ENCODE data around the gene TTC7B.

TTC7B gene

DNA sequence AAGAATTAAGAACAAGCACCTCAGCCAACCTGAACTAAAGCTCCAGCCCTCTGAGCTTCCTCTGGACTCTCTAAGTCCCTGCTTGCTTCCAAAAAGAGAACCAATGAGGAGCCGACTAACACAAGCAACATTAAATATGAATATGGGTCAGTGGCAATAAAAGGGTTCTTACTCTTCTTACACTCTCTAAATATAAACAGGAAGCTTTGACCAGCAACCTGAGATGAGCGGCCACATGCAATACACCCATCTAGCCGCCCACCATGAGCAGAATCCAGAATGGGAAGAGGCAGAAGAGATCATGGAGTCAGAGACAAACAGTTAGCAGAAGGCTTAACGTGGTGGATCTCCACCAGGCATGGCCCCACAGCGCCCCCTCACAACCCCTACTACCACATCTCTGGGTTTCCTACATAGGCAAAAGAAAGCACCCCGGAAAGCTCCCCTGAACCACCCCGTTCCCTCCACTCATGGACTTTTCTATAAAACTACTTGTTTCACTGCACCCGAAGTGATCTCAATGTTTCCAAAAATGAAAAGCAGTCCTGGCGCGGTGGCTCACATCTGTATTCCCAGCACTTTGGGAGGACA, 59.4 kb downstream of the TTC7B start:
- Mint-ChIP-seq H3K9me3 (no peaks in the 10 kb centered on the region), H3K4me1 (peaks cover 10% of the 10 kb centered on the region), H3K4me3 (no peak overlapping the region), H3K27me3 (no peaks in the 10 kb centered on the region), H3K36me3 (ENCODE audit: insufficient read depth) (peaks cover 5% of the 10 kb centered on the region), H3K27ac (ENCODE audit: low read depth) (no peak overlapping the region)
- DNase-seq (ENCODE audit: low spot score in 2 of 2) (no peak), ATAC-seq (replicated peaks; ENCODE audit: extremely low read depth, poor library complexity, severe bottlenecking) (no peak)

DNA sequence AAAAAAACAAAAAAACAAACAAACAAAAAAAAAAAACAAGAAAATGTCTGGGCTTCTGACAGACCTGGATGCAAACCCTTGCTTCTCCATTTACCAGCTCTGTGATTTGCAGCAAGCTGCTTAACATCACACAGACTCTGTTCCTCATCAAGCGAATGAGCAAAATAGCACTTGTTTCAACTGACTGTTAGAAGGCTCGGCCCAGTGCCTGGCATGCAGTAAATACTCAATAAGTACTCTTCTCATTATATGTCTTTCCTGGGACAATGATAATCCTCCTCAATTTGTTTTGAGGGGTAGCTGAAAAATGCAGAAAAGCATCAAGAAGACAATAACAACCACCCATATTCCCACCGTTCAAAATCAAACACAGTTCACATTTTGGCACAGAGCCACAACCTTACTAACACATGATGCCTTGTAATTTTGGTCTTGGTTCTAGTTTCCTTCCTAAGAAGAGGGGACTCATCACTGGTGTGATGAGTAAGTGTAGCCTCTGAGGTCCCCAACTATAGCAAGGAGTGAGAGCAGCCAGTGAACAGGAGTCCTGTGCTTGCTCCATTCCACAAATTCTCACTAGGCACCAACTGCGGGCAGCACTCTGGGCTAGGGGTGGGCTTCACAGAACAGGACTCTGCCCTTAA, 60.4 kb downstream of the TTC7B start:
- ATAC-seq (replicated peaks; ENCODE audit: extremely low read depth, poor library complexity, severe bottlenecking) (no peak), DNase-seq (ENCODE audit: low spot score in 2 of 2) (no peak)
- H3K36me3 Mint-ChIP-seq (ENCODE audit: insufficient read depth) = peaks cover 5% of the 10 kb centered on the region
- H3K4me3 Mint-ChIP-seq = no peak overlapping the region
- H3K4me1 Mint-ChIP-seq = peaks cover 10% of the 10 kb centered on the region
- H3K27ac Mint-ChIP-seq (ENCODE audit: low read depth) = no peak overlapping the region
- no peaks in the 10 kb centered on the region for H3K9me3 Mint-ChIP-seq
- no peaks in the 10 kb centered on the region for H3K27me3 Mint-ChIP-seq

DNA sequence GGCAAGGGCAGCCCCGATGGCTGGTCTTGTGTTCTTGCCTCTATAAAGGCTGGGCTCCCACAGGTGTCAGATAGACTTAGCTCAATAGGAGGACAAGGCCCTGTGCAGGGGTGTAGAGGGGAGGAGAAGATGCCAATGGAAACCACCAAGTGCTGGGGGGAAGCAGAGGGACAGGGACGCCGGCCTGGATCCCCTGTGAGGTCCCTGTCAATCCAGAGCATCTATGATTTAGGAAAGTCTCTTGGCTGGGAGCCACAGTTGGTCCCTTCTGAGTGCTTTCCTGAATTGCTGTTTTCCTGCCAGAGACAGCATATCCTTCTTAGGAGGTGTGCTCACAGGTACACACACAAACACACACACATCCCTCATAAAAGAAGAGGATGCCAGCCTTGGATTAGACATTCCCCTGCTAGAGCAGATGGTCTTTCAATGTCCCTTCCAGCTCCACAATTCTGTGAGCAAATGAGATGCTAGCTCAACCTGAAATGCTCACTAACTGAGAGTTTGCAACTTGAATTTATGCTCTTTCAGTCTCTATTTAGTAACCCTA, 62.7 kb downstream of the TTC7B start:
- H3K27ac Mint-ChIP-seq (ENCODE audit: low read depth) = no peak overlapping the region
- no peak overlapping the region for H3K4me3 Mint-ChIP-seq
- peaks cover 3% of the 10 kb centered on the region for H3K36me3 Mint-ChIP-seq (ENCODE audit: insufficient read depth)
- DNase-seq (ENCODE audit: low spot score in 2 of 2) (no peak), ATAC-seq (replicated peaks; ENCODE audit: extremely low read depth, poor library complexity, severe bottlenecking) (no peak)
- peaks cover 10% of the 10 kb centered on the region for H3K4me1 Mint-ChIP-seq
- peaks cover 10% of the 10 kb centered on the region for H3K9me3 Mint-ChIP-seq
- peaks cover 15% of the 10 kb centered on the region for H3K27me3 Mint-ChIP-seq

DNA sequence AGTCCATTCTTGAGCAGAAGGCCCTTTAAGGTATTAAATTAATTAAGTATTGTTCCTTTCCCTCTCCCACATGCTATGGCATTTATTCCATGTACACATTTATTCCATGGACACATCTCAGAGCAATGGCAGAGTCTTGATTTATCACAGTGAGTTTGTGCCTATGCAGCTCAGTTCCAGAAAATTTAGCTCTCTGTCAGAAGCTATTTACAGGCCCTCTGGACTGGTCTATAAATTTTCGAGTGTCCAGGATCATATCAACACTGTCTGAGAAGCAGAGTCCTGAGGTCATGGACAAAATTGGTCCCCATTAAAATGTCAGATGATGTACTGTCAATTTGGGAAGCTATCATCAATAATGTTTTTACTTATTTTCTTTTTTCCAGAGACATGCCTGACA, 65.5 kb downstream of the TTC7B start:
- DNase-seq (ENCODE audit: low spot score in 2 of 2) (no peak), ATAC-seq (replicated peaks; ENCODE audit: extremely low read depth, poor library complexity, severe bottlenecking) (no peak)
- no peaks in the 10 kb centered on the region for H3K4me1 Mint-ChIP-seq
- H3K36me3 Mint-ChIP-seq (ENCODE audit: insufficient read depth) = no peaks in the 10 kb centered on the region
- peaks cover 21% of the 10 kb centered on the region for H3K27me3 Mint-ChIP-seq
- no peak overlapping the region for H3K27ac Mint-ChIP-seq (ENCODE audit: low read depth)
- H3K4me3 Mint-ChIP-seq = no peak overlapping the region
- peaks cover 11% of the 10 kb centered on the region for H3K9me3 Mint-ChIP-seq

DNA sequence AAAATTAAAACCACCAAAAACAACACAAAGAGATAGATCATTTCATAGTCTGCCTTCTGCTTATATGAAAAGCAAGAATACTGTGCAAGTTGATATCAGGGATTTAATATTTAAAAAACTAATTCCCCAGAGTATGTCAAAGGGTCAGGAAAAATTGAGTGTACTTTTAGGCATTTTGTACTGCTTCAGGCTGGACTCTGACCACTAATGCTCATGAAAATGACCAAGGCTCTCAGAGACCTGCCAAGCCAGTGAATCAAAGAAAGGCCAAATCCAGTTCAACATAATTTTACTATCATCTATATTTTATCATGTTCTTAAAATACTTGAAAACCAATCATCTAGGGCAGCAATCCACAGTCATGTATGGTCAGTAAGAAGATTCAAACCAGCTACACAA, 66.0 kb downstream of the TTC7B start:
- peaks cover 11% of the 10 kb centered on the region for H3K9me3 Mint-ChIP-seq
- ATAC-seq (replicated peaks; ENCODE audit: extremely low read depth, poor library complexity, severe bottlenecking) (no peak), DNase-seq (ENCODE audit: low spot score in 2 of 2) (no peak)
- H3K27me3 Mint-ChIP-seq = peaks cover 21% of the 10 kb centered on the region
- H3K36me3 Mint-ChIP-seq (ENCODE audit: insufficient read depth) = no peaks in the 10 kb centered on the region
- H3K4me1 Mint-ChIP-seq = no peaks in the 10 kb centered on the region
- H3K4me3 Mint-ChIP-seq = no peak overlapping the region
- H3K27ac Mint-ChIP-seq (ENCODE audit: low read depth) = no peak overlapping the region

DNA sequence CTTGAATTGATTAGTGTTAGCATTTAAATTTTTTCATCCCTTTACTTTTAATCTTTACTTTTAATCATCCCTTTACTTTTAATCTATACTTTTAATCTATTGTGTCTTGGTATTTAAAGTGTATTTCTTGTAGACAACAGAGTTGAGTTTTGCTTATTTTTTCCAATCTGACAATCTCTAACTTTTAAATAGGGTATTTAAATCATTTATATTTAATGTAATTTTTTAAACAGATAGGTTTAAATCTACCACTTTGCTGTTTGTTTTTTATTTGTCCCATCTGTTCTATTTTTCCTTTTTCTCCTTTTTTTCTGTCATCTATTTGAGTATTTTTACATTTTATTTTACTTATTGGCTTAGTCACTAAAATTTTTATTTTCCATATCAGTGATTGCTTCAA, 68.3 kb downstream of the TTC7B start:
- no peak for ATAC-seq (replicated peaks; ENCODE audit: extremely low read depth, poor library complexity, severe bottlenecking)
- H3K27me3 Mint-ChIP-seq = peaks cover 21% of the 10 kb centered on the region
- no peak overlapping the region for H3K4me3 Mint-ChIP-seq
- DNase-seq (ENCODE audit: low spot score in 2 of 2) = no peak
- no peaks in the 10 kb centered on the region for H3K36me3 Mint-ChIP-seq (ENCODE audit: insufficient read depth)
- no peaks in the 10 kb centered on the region for H3K4me1 Mint-ChIP-seq
- H3K9me3 Mint-ChIP-seq = peaks cover 11% of the 10 kb centered on the region
- no peak overlapping the region for H3K27ac Mint-ChIP-seq (ENCODE audit: low read depth)

DNA sequence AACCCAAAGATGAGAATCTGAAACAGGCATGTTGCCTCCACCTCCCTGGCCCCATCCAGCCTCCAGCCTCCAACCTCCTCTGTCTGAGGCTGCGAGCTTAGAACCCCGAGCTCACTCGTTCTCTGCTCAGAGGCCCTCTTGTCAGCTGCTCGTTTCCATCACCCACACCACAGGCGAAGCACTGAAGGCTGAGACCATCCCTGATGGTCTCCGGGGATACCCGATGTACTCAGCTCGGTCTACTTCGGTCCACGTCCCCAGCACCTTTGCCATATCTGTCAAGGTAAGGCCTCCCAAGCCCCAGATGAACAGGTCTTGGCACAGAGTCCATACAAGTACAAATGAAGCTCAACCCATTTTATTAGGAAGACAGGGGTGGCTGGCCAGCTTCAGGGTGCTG, 72.4 kb downstream of the TTC7B start:
- H3K9me3 Mint-ChIP-seq = peaks cover 4% of the 10 kb centered on the region
- H3K27ac Mint-ChIP-seq (ENCODE audit: low read depth) = no peak overlapping the region
- peaks cover 8% of the 10 kb centered on the region for H3K27me3 Mint-ChIP-seq
- no peak for DNase-seq (ENCODE audit: low spot score in 2 of 2)
- no peak overlapping the region for H3K4me3 Mint-ChIP-seq
- H3K4me1 Mint-ChIP-seq = no peaks in the 10 kb centered on the region
- ATAC-seq (replicated peaks; ENCODE audit: extremely low read depth, poor library complexity, severe bottlenecking) = no peak
- H3K36me3 Mint-ChIP-seq (ENCODE audit: insufficient read depth) = no peaks in the 10 kb centered on the region

DNA sequence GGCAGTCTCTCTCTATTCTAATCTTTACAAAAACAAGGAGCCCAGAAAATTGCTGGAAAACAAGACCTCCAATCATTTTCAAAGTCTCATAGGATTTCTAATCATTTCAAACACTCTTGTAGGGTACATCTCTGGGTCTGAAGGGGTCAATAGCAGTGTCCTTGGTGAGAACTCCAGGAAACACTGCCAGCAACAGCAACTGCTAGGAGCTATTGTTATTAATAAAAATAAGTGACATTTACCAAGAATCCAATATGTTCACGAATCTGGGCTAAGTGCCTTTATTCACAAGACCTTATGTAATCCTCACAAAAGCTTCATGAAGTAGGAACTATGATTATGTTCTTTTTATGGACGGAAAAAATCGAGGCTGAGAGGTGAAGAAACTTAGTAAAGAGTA, 72.8 kb downstream of the TTC7B start:
- H3K4me1 Mint-ChIP-seq = no peaks in the 10 kb centered on the region
- no peak overlapping the region for H3K27ac Mint-ChIP-seq (ENCODE audit: low read depth)
- peaks cover 4% of the 10 kb centered on the region for H3K27me3 Mint-ChIP-seq
- H3K9me3 Mint-ChIP-seq = no peaks in the 10 kb centered on the region
- H3K4me3 Mint-ChIP-seq = no peak overlapping the region
- no peaks in the 10 kb centered on the region for H3K36me3 Mint-ChIP-seq (ENCODE audit: insufficient read depth)
- DNase-seq (ENCODE audit: low spot score in 2 of 2) (no peak), ATAC-seq (replicated peaks; ENCODE audit: extremely low read depth, poor library complexity, severe bottlenecking) (no peak)

DNA sequence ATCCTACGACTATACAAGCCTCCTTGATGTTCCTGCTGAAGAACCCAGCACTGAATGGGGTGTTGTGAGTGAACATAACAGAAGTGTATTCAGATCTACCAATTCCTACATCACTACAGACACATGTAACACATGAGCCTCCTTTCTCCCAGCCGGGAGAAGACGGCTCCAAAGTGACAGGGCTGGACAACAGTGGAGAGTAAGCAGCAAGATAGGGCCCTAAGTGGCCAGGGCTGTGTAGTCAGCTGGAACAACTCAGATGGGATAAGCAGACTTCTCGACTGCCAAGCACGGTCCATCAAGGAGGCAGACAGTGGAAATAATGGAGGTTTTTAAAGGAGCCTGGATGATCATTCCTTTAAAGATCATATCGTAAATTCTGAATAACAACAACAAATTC, 73.5 kb downstream of the TTC7B start:
- no peak overlapping the region for H3K4me3 Mint-ChIP-seq
- H3K27ac Mint-ChIP-seq (ENCODE audit: low read depth) = no peak overlapping the region
- no peaks in the 10 kb centered on the region for H3K4me1 Mint-ChIP-seq
- no peaks in the 10 kb centered on the region for H3K27me3 Mint-ChIP-seq
- H3K36me3 Mint-ChIP-seq (ENCODE audit: insufficient read depth) = no peaks in the 10 kb centered on the region
- DNase-seq (ENCODE audit: low spot score in 2 of 2) (no peak), ATAC-seq (replicated peaks; ENCODE audit: extremely low read depth, poor library complexity, severe bottlenecking) (no peak)
- H3K9me3 Mint-ChIP-seq = no peaks in the 10 kb centered on the region

DNA sequence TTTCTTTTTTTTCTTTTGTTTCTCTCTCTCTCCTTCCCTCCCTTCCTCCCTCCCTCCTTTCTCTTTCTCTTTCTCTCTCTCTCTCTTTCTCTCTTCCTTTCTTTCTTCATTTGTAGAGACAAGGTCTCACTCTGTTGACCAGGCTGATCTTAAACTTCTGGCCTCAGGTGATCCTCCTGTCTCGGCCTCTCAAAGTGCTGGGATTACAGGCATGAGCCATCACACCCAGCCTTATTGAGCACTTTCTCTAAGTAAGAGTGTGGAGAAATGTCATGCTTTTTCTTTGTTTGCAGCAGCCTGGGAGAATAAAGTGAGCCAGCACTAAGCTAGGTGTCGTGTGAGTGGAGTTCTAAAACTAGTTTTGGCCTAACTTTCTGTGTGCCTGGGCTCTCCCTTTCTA, 74.0 kb downstream of the TTC7B start:
- H3K36me3 Mint-ChIP-seq (ENCODE audit: insufficient read depth) = no peaks in the 10 kb centered on the region
- ATAC-seq (replicated peaks; ENCODE audit: extremely low read depth, poor library complexity, severe bottlenecking) (no peak), DNase-seq (ENCODE audit: low spot score in 2 of 2) (no peak)
- H3K4me1 Mint-ChIP-seq = no peaks in the 10 kb centered on the region
- H3K9me3 Mint-ChIP-seq = no peaks in the 10 kb centered on the region
- H3K27me3 Mint-ChIP-seq = no peaks in the 10 kb centered on the region
- no peak overlapping the region for H3K27ac Mint-ChIP-seq (ENCODE audit: low read depth)
- H3K4me3 Mint-ChIP-seq = no peak overlapping the region

DNA sequence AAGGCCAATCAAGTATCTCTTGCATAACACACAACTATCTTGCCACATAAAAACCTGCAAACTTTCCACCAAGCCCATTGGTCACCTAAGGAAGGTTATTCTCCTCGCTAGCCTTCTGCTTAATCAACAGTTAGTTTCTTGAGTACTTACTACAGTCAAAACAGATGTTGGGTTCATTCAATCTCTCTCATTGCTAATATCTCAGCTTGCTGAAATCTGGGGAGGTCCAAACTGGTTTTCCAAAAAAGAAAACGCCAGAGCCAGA, 74.6 kb downstream of the TTC7B start:
- H3K36me3 Mint-ChIP-seq (ENCODE audit: insufficient read depth) = no peaks in the 10 kb centered on the region
- no peaks in the 10 kb centered on the region for H3K27me3 Mint-ChIP-seq
- DNase-seq (ENCODE audit: low spot score in 2 of 2) (no peak), ATAC-seq (replicated peaks; ENCODE audit: extremely low read depth, poor library complexity, severe bottlenecking) (no peak)
- no peaks in the 10 kb centered on the region for H3K9me3 Mint-ChIP-seq
- H3K27ac Mint-ChIP-seq (ENCODE audit: low read depth) = no peak overlapping the region
- no peaks in the 10 kb centered on the region for H3K4me1 Mint-ChIP-seq
- H3K4me3 Mint-ChIP-seq = no peak overlapping the region

DNA sequence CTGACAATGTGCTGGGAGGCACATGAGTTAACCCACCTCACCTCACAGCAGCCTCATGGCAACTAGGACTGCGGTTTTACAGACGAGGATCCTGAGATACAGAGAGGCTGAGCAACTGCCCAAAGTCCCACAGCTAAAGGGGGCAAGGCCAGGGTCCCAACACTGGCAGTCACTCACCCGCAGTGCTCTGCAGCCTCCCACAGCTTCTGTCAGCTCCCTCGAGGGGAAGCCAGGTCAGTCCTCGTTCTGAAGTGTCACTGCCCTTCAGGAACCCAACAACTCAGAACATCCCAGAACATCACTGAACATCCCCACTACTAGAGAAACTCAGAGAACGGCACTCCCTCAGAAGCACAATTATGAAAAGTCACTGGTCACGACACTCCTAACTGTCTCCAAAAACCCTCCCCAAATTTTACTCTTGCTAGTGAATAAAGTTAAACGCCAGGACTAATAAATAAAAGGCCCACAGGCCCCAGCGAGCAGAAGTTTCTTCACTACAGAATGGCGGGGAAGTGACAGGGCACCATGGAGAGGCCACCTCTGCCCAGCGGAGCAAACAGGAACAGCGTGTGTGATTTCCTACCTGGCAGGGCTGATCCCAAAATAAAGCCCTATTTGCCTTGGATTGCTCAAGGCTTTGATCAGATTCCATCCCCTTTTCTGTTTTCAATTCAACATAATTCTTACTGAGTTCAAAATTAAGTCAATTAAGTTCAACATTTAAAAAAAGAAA, 75.1 kb downstream of the TTC7B start:
- Mint-ChIP-seq H3K27ac (ENCODE audit: low read depth) (no peak overlapping the region), H3K9me3 (no peaks in the 10 kb centered on the region), H3K4me3 (no peak overlapping the region), H3K4me1 (no peaks in the 10 kb centered on the region), H3K27me3 (no peaks in the 10 kb centered on the region), H3K36me3 (ENCODE audit: insufficient read depth) (no peaks in the 10 kb centered on the region)
- DNase-seq (ENCODE audit: low spot score in 2 of 2) (no peak), ATAC-seq (replicated peaks; ENCODE audit: extremely low read depth, poor library complexity, severe bottlenecking) (no peak)

DNA sequence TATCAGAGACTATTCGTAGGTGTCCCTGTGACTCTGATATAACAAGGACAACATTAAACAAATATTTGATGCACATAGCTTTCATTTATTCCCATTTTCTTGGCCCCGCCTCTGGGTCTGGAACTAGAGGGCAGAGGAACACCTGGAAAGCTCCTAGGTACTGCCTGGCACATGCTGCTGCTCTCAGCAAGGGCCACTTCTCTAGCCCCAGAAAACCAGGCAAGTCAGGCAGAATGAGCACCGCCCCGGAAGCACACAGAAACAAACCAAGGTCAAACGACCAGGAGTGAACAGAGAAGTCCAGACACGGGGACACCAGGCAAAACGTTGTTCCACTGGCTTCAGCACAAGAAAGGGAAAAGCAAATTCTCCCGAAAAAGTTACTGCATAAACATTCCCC, 76.1 kb downstream of the TTC7B start:
- no peaks in the 10 kb centered on the region for H3K27me3 Mint-ChIP-seq
- no peaks in the 10 kb centered on the region for H3K4me1 Mint-ChIP-seq
- no peak overlapping the region for H3K4me3 Mint-ChIP-seq
- H3K36me3 Mint-ChIP-seq (ENCODE audit: insufficient read depth) = no peaks in the 10 kb centered on the region
- H3K27ac Mint-ChIP-seq (ENCODE audit: low read depth) = no peak overlapping the region
- DNase-seq (ENCODE audit: low spot score in 2 of 2) (no peak), ATAC-seq (replicated peaks; ENCODE audit: extremely low read depth, poor library complexity, severe bottlenecking) (no peak)
- H3K9me3 Mint-ChIP-seq = no peaks in the 10 kb centered on the region
